Astrocyte of the spinal cord (primary cell): ENCODE data around the gene RAB19.
A peak's percentile ranks its signal among the peaks of the same experiment; 100 is the strongest.

ENCODE experiments used
- DNase-seq: peaks from one replicate; pipeline ENCODE4 v3.0.0; 2011; ENCODE audit warnings: low read depth, low spot score
- H3K4me3 ChIP-seq: 2 replicates; pipeline ENCODE4 v1.5.1; 2011; ENCODE audit warnings: low read depth, mild to moderate bottlenecking, low read length, moderate library complexity
- CTCF ChIP-seq: IDR thresholded peaks from 2 replicates; pipeline ENCODE4 v1.5.1; 2012; ENCODE audit warnings: low read depth, mild to moderate bottlenecking, low read length, inconsistent platforms
- in situ Hi-C: cut with HindIII; loops from 2 replicates; pipeline ENCODE4 v1.10.0; 2017; ENCODE audit warnings: low sequenced_read_pairs

RAB19 gene

GRCh38 chr7:140463111-140463510 lies 59.3 kb downstream of the RAB19 start:
- DNase-seq, result no peak

DNA sequence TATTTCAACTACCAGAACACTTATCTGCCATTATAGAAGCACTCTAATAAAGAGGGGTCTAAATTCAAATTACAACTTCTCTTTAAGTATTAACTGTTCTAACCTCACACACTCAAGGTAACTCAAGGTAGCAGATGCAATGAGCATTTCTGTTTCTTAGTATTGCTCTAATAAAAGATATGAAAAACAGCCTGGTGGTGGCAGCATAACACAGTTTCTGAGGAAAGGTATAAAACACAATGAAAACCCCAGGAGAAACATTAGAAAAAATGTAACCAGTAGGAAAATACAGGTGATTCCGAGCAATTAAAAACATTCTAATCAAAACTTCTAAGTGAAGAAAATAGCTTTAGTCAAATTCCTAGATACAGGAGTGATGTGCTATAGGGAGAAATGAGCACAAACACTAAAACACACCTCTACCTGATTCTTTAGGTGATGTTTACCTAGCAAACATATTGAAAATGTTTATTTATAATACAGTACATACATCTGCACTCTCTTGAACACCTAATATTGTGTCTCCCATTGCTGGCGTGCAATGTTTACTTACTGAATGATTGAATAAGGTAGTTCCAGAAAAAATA lies 72.0 kb downstream of the RAB19 start:
- TF ChIP-seq CTCF, result peak; percentile 59
- in situ Hi-C loops, result no loop called here

More at GRCh38 chr7:140463111-140463510, 59.3 kb downstream of the RAB19 start:
- in situ Hi-C loops, result no loop called here
- no peak overlapping the region for H3K4me3 ChIP-seq
- no peak for TF ChIP-seq CTCF

GRCh38 chr7:140476698-140477261 lies 72.9 kb downstream of the RAB19 start:
- DNase-seq, result no peak
- H3K4me3 ChIP-seq, result no peak overlapping the region
- in situ Hi-C loops, result no loop called here
- TF ChIP-seq CTCF, result no peak

More for the DNA sequence above, 72.0 kb downstream of the RAB19 start:
- no peak overlapping the region for H3K4me3 ChIP-seq
- peak; percentile 39 for DNase-seq
